Measurements from ENCODE around the gene NYAP1. TPM values are rescaled to one million over a fixed set of nuclear protein-coding genes. Genes with fewer than 3 reads are reported as not detected.

NYAP1 gene
- total RNA-seq, 1 donor from 2014 or later: 2.5 TPM

GRCh38 chr7:100492738-100493475 is 9.2 kb downstream of the NYAP1 start:
- Histone ChIP-seq H3K4me3 (ENCODE audit: insufficient read depth, low read depth, low read length) (no peak overlapping the region), H3K79me2 (ENCODE audit: insufficient read depth, low read length) (no peaks in the 10 kb centered on the region), H2AFZ (ENCODE audit: low read depth, low read length) (peak overlapping the region; percentile 71), H3K27ac (ENCODE audit: low read depth, low read length) (no peak overlapping the region), H3K9me3 (ENCODE audit: insufficient read depth, low read depth, low read length) (no peaks in the 10 kb centered on the region), H3K9ac (ENCODE audit: low read length) (peak overlapping the region; percentile 23), H3K4me2 (ENCODE audit: low read length) (peak overlapping the region; percentile 75), H4K20me1 (ENCODE audit: insufficient read depth, low read length) (no peaks in the 10 kb centered on the region), H3K27me3 (ENCODE audit: insufficient read depth, low read length) (peaks cover 5% of the 10 kb centered on the region), H3K36me3 (ENCODE audit: insufficient read depth, low read length) (no peaks in the 10 kb centered on the region), H3K4me1 (ENCODE audit: insufficient read depth, low read length) (no peaks in the 10 kb centered on the region)
- H3K4me1 Mint-ChIP-seq (ENCODE audit: low read depth, unreplicated experiment): no peaks in the 10 kb centered on the region
- no peaks in the 10 kb centered on the region for H3K9me3 Mint-ChIP-seq (ENCODE audit: unreplicated experiment)
- FAIRE-seq (no peak), DNase-seq (ENCODE audit: low read depth) (no peak)
- no peak overlapping the region for H3K27ac Mint-ChIP-seq (ENCODE audit: unreplicated experiment)
- H3K4me3 Mint-ChIP-seq (ENCODE audit: unreplicated experiment): peak overlapping the region; percentile 57
- H3K27me3 Mint-ChIP-seq (ENCODE audit: low read depth, unreplicated experiment): peaks cover 16% of the 10 kb centered on the region
- TF ChIP-seq CTCF (IDR thresholded peaks at IDR 0.05; ENCODE audit: insufficient read depth, low read depth, low read length): no peak
- H3K36me3 Mint-ChIP-seq (ENCODE audit: low read depth, unreplicated experiment): peaks cover 10% of the 10 kb centered on the region

- H3K27ac ChIP-seq (ENCODE audit: low read depth, low read length): no peak overlapping the region
- no peaks in the 10 kb centered on the region for H3K9me3 ChIP-seq (ENCODE audit: insufficient read depth, low read depth, low read length)
- no peaks in the 10 kb centered on the region for H3K36me3 ChIP-seq (ENCODE audit: insufficient read depth, low read length)
- no peaks in the 10 kb centered on the region for H3K4me1 ChIP-seq (ENCODE audit: insufficient read depth, low read length)
- TF ChIP-seq EZH2 (IDR thresholded peaks at IDR 0.05; ENCODE audit: insufficient read depth, low read length) (no peak), CTCF (IDR thresholded peaks at IDR 0.05; ENCODE audit: insufficient read depth, low read depth, low read length) (no peak)
- Mint-ChIP-seq H3K9me3 (ENCODE audit: unreplicated experiment) (no peaks in the 10 kb centered on the region), H3K4me3 (ENCODE audit: unreplicated experiment) (peak overlapping the region; percentile 8), H3K36me3 (ENCODE audit: low read depth, unreplicated experiment) (peaks cover 8% of the 10 kb centered on the region), H3K27me3 (ENCODE audit: low read depth, unreplicated experiment) (peaks cover 16% of the 10 kb centered on the region), H3K27ac (ENCODE audit: unreplicated experiment) (no peak overlapping the region), H3K4me1 (ENCODE audit: low read depth, unreplicated experiment) (no peaks in the 10 kb centered on the region)
- DNase-seq (ENCODE audit: low read depth) (no peak), FAIRE-seq (no peak)
- peak overlapping the region; percentile 23 for H3K9ac ChIP-seq (ENCODE audit: low read length)
- H3K4me2 ChIP-seq (ENCODE audit: low read length): peak overlapping the region; percentile 75
- peaks cover 5% of the 10 kb centered on the region for H3K27me3 ChIP-seq (ENCODE audit: insufficient read depth, low read length)
- no peaks in the 10 kb centered on the region for H3K79me2 ChIP-seq (ENCODE audit: insufficient read depth, low read length)
- no peaks in the 10 kb centered on the region for H4K20me1 ChIP-seq (ENCODE audit: insufficient read depth, low read length)
- H3K4me3 ChIP-seq (ENCODE audit: insufficient read depth, low read depth, low read length): no peak overlapping the region
- peak overlapping the region; percentile 71 for H2AFZ ChIP-seq (ENCODE audit: low read depth, low read length)
Measured at GRCh38 chr7:100493476-100494264, 9.9 kb downstream of the NYAP1 start.
